Measurements from ENCODE around the gene LIMS1. TPM values are rescaled to one million over a fixed set of nuclear protein-coding genes. Genes with fewer than 3 reads are reported as not detected.
"Not testable (repeated sequence)": the region's sequence is repeated elsewhere in the genome, so short reads cannot be mapped to it uniquely, and the experiment has no call there.

Gene LIMS1
- total and polyA plus RNA-seq, 2 donors: 45.1 to 94.1 TPM

GRCh38 chr2:108664979-108665378 is 130.7 kb downstream of the LIMS1 start:
- DNase-seq (ENCODE audit: extremely low spot score); H3K4me3 ChIP-seq (ENCODE audit: low read depth, low read length); H3K27ac ChIP-seq (ENCODE audit: low read depth); H3K36me3 ChIP-seq (ENCODE audit: insufficient read depth); H3K4me1 ChIP-seq (ENCODE audit: insufficient read depth): not testable (repeated sequence)
- 96% methylated on average over 1 of the region's 1 CpG for WGBS

- H3K36me3 ChIP-seq (ENCODE audit: insufficient read depth); H3K27ac ChIP-seq (ENCODE audit: low read depth); H3K4me3 ChIP-seq (ENCODE audit: low read depth, low read length); H3K4me1 ChIP-seq (ENCODE audit: insufficient read depth); DNase-seq (ENCODE audit: extremely low spot score): not testable (repeated sequence)
- 88% methylated on average over 2 of the region's 4 CpGs for WGBS
Observed at GRCh38 chr2:108665975-108666374, 131.7 kb downstream of the LIMS1 start.

GRCh38 chr2:108667140-108667539 is 132.9 kb downstream of the LIMS1 start:
- H3K4me1 ChIP-seq (ENCODE audit: insufficient read depth): not testable (repeated sequence)
- WGBS: 90% methylated on average over 2 of the region's 2 CpGs

GRCh38 chr2:108670282-108670681 is 136.0 kb downstream of the LIMS1 start:
- not testable (repeated sequence) for DNase-seq (ENCODE audit: extremely low spot score); H3K4me1 ChIP-seq (ENCODE audit: insufficient read depth); H3K27ac ChIP-seq (ENCODE audit: low read depth); H3K4me3 ChIP-seq (ENCODE audit: low read depth, low read length); H3K36me3 ChIP-seq (ENCODE audit: insufficient read depth)
- WGBS: 78% methylated on average over 1 of the region's 1 CpG

More at GRCh38 chr2:108667140-108667539, 132.9 kb downstream of the LIMS1 start:
- not testable (repeated sequence) for H3K27ac ChIP-seq (ENCODE audit: low read depth); DNase-seq (ENCODE audit: extremely low spot score); H3K36me3 ChIP-seq (ENCODE audit: insufficient read depth); H3K4me3 ChIP-seq (ENCODE audit: low read depth, low read length)

- not testable (repeated sequence) for H3K36me3 ChIP-seq (ENCODE audit: insufficient read depth); H3K4me3 ChIP-seq (ENCODE audit: low read depth, low read length); DNase-seq (ENCODE audit: extremely low spot score); H3K27ac ChIP-seq (ENCODE audit: low read depth); H3K4me1 ChIP-seq (ENCODE audit: insufficient read depth)
- WGBS: 81% methylated on average over 1 of the region's 6 CpGs
Observed at GRCh38 chr2:108672200-108672805, 138.0 kb downstream of the LIMS1 start.

GRCh38 chr2:108676522-108676921 is 142.3 kb downstream of the LIMS1 start:
- not testable (repeated sequence) for H3K4me1 ChIP-seq (ENCODE audit: insufficient read depth); H3K36me3 ChIP-seq (ENCODE audit: insufficient read depth); H3K27ac ChIP-seq (ENCODE audit: low read depth); DNase-seq (ENCODE audit: extremely low spot score); H3K4me3 ChIP-seq (ENCODE audit: low read depth, low read length)
- WGBS: no CpG with 5 or more reads among the region's 1 CpG

GRCh38 chr2:108677239-108677744 is 143.0 kb downstream of the LIMS1 start:
- not testable (repeated sequence) for H3K4me1 ChIP-seq (ENCODE audit: insufficient read depth); H3K4me3 ChIP-seq (ENCODE audit: low read depth, low read length); DNase-seq (ENCODE audit: extremely low spot score); H3K36me3 ChIP-seq (ENCODE audit: insufficient read depth); H3K27ac ChIP-seq (ENCODE audit: low read depth)
- 85% methylated on average over 4 of the region's 4 CpGs for WGBS

- WGBS: 34% methylated on average over 4 of the region's 4 CpGs
- not testable (repeated sequence) for H3K27ac ChIP-seq (ENCODE audit: low read depth); DNase-seq (ENCODE audit: extremely low spot score); H3K4me3 ChIP-seq (ENCODE audit: low read depth, low read length); H3K4me1 ChIP-seq (ENCODE audit: insufficient read depth); H3K36me3 ChIP-seq (ENCODE audit: insufficient read depth)
Observed at GRCh38 chr2:108678198-108678651, 144.0 kb downstream of the LIMS1 start.

- DNase-seq (ENCODE audit: extremely low spot score); H3K4me1 ChIP-seq (ENCODE audit: insufficient read depth); H3K4me3 ChIP-seq (ENCODE audit: low read depth, low read length); H3K27ac ChIP-seq (ENCODE audit: low read depth); H3K36me3 ChIP-seq (ENCODE audit: insufficient read depth): not testable (repeated sequence)
- WGBS: no CpG with 5 or more reads among the region's 2 CpGs
Observed at GRCh38 chr2:108680805-108681204, 146.5 kb downstream of the LIMS1 start.

- not testable (repeated sequence) for DNase-seq (ENCODE audit: extremely low spot score); H3K4me3 ChIP-seq (ENCODE audit: low read depth, low read length); H3K27ac ChIP-seq (ENCODE audit: low read depth); H3K4me1 ChIP-seq (ENCODE audit: insufficient read depth); H3K36me3 ChIP-seq (ENCODE audit: insufficient read depth)
- 76% methylated on average over 8 of the region's 15 CpGs for WGBS
Observed at GRCh38 chr2:108688818-108689756, 154.8 kb downstream of the LIMS1 start.

GRCh38 chr2:108690001-108690400 is 155.7 kb downstream of the LIMS1 start:
- DNase-seq (ENCODE audit: extremely low spot score); H3K27ac ChIP-seq (ENCODE audit: low read depth); H3K4me1 ChIP-seq (ENCODE audit: insufficient read depth); H3K4me3 ChIP-seq (ENCODE audit: low read depth, low read length); H3K36me3 ChIP-seq (ENCODE audit: insufficient read depth): not testable (repeated sequence)
- WGBS: no CpG with 5 or more reads among the region's 1 CpG

GRCh38 chr2:108691447-108691846 is 157.2 kb downstream of the LIMS1 start:
- DNase-seq (ENCODE audit: extremely low spot score): no peak
- 98% methylated on average over 7 of the region's 7 CpGs for WGBS
- H3K4me3 ChIP-seq (ENCODE audit: low read depth, low read length): no peak overlapping the region

GRCh38 chr2:108701208-108701607 is 166.9 kb downstream of the LIMS1 start:
- H3K4me1 ChIP-seq (ENCODE audit: insufficient read depth): no peaks in the 10 kb centered on the region
- H3K36me3 ChIP-seq (ENCODE audit: insufficient read depth): no peaks in the 10 kb centered on the region
- no peak overlapping the region for H3K4me3 ChIP-seq (ENCODE audit: low read depth, low read length)
- WGBS: 11% methylated on average over 3 of the region's 3 CpGs
- DNase-seq (ENCODE audit: extremely low spot score): no peak
- H3K27ac ChIP-seq (ENCODE audit: low read depth): no peak overlapping the region

More at GRCh38 chr2:108691447-108691846, 157.2 kb downstream of the LIMS1 start:
- no peak overlapping the region for H3K27ac ChIP-seq (ENCODE audit: low read depth)
- no peaks in the 10 kb centered on the region for H3K36me3 ChIP-seq (ENCODE audit: insufficient read depth)
- H3K4me1 ChIP-seq (ENCODE audit: insufficient read depth): no peaks in the 10 kb centered on the region

- 73% methylated on average over 2 of the region's 2 CpGs for WGBS
- Histone ChIP-seq H3K27ac (ENCODE audit: low read depth) (no peak overlapping the region), H3K4me1 (ENCODE audit: insufficient read depth) (no peaks in the 10 kb centered on the region), H3K36me3 (ENCODE audit: insufficient read depth) (no peaks in the 10 kb centered on the region), H3K4me3 (ENCODE audit: low read depth, low read length) (no peak overlapping the region)
- no peak for DNase-seq (ENCODE audit: extremely low spot score)
Observed at GRCh38 chr2:108701806-108702205, 167.5 kb downstream of the LIMS1 start.

Measured in urinary bladder (tissue), 4 donors.